GM18870 (cell line): ENCODE data around the gene LRRC59.
"Not testable (repeated sequence)": the region's sequence is repeated elsewhere in the genome, so short reads cannot be mapped to it uniquely, and the experiment has no call there.

Experiments used
- ATAC-seq: cut with Tn5 transposase; IDR thresholded peaks from one replicate; pipeline ENCODE4 v1.9.1; 2021; ENCODE audit warnings: moderate library complexity; ENCODE audit not compliant: unreplicated experiment

The LRRC59 gene

GRCh38 chr17:50424996-50425681 lies 27.8 kb upstream of the LRRC59 start:
- no peak for ATAC-seq

GRCh38 chr17:50424246-50424995 lies 27.1 kb upstream of the LRRC59 start:
- ATAC-seq, result no peak

GRCh38 chr17:50423553-50424159 lies 26.3 kb upstream of the LRRC59 start:
- ATAC-seq, result no peak

- ATAC-seq, result no peak
Measured at GRCh38 chr17:50422738-50423137, 25.4 kb upstream of the LRRC59 start.

GRCh38 chr17:50421308-50422051 lies 24.2 kb upstream of the LRRC59 start:
- no peak for ATAC-seq

- no peak for ATAC-seq
Measured at GRCh38 chr17:50420419-50421112, 23.2 kb upstream of the LRRC59 start.

GRCh38 chr17:50419577-50419976 lies 22.3 kb upstream of the LRRC59 start:
- ATAC-seq, result not testable (repeated sequence)

- ATAC-seq, result no peak
Measured at GRCh38 chr17:50414808-50415207, 17.5 kb upstream of the LRRC59 start.

GRCh38 chr17:50412188-50412732 lies 14.9 kb upstream of the LRRC59 start:
- no peak for ATAC-seq

GRCh38 chr17:50407921-50408320 lies 10.6 kb upstream of the LRRC59 start:
- no peak for ATAC-seq

GRCh38 chr17:50406578-50406977 lies 9.3 kb upstream of the LRRC59 start:
- no peak for ATAC-seq

- not testable (repeated sequence) for ATAC-seq
Measured at GRCh38 chr17:50405351-50405750, 8.0 kb upstream of the LRRC59 start.

GRCh38 chr17:50399591-50399990 lies 2.3 kb upstream of the LRRC59 start:
- ATAC-seq, result not testable (repeated sequence)

GRCh38 chr17:50398672-50399071 lies 1.3 kb upstream of the LRRC59 start:
- not testable (repeated sequence) for ATAC-seq

- ATAC-seq, result no peak
Measured at GRCh38 chr17:50397919-50398285, 579 bp upstream of the LRRC59 start.

GRCh38 chr17:50396261-50397110 lies 837 bp downstream of the LRRC59 start:
- no peak for ATAC-seq

GRCh38 chr17:50394711-50395110 lies 2.6 kb downstream of the LRRC59 start:
- no peak for ATAC-seq

- ATAC-seq, result no peak
Measured at GRCh38 chr17:50393700-50394099, 3.6 kb downstream of the LRRC59 start.

GRCh38 chr17:50392621-50393020 lies 4.7 kb downstream of the LRRC59 start:
- no peak for ATAC-seq

- no peak for ATAC-seq
Measured at GRCh38 chr17:50389534-50389933, 7.8 kb downstream of the LRRC59 start.
